ENCODE results near the gene ZNF524. TPM values are rescaled to one million over a fixed set of nuclear protein-coding genes. Genes with fewer than 3 reads are reported as not detected.
A peak's percentile ranks its signal among the peaks of the same experiment; 100 is the strongest.
"Not testable (repeated sequence)": the region's sequence is repeated elsewhere in the genome, so short reads cannot be mapped to it uniquely, and the experiment has no call there.

ZNF524 gene
- total RNA-seq, 4 donors from 2014 or later: 20.3 to 33.5 (median 26.4) TPM

DNA sequence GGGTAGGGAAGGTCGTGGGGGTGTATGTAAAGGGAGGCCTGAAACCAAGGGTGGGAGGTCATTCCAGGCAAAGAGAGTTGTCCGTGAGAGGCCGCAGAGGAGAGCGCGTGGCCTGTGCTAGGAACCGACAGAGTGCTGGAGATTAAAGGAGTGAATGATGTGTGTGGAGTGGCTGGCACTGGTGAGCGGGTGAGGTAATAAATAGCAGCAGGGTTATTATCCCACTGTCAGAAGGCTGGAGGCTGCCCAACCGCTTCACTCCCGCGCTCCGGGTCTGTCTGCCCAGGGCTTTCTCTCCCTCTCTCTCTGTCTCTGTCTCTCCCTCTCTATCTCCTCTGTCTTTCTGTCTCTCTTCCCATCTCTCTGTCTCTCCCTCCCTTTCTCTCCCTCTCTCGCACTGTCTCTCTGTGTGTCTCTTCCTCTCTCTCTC, 36.8 kb upstream of the ZNF524 start:
- ATAC-seq: peak; percentile 43
- Histone ChIP-seq H3K4me3 (no peak overlapping the region), H3K27ac (no peak overlapping the region), H3K4me1 (peaks cover 0 to 6% (median 0%) of the 10 kb centered on the region in 3 donors), H3K9me3 (peaks cover 0 to 7% (median 0%) of the 10 kb centered on the region in 3 donors), H3K36me3 (no peaks in the 10 kb centered on the region), H3K27me3 (peaks cover 50% of the 10 kb centered on the region)
- 6 to 37% methylated on average over 12 of the region's 12 CpGs for WGBS, 2 donors (ENCODE audit: low coverage in 1 of 2)
- TF ChIP-seq POLR2AphosphoS5 (IDR thresholded peaks at IDR 0.05) (no peak), POLR2A (IDR thresholded peaks at IDR 0.05) (no peak)

- TF ChIP-seq POLR2A (IDR thresholded peaks at IDR 0.05): no peak
- TF ChIP-seq POLR2AphosphoS5 (IDR thresholded peaks at IDR 0.05): no peak
- no peak for TF ChIP-seq CTCF (IDR thresholded peaks at IDR 0.05)
- TF ChIP-seq EP300 (IDR thresholded peaks at IDR 0.05): no peak
- no peak for ATAC-seq
- peaks cover 31% of the 10 kb centered on the region for H3K27me3 ChIP-seq
- H3K36me3 ChIP-seq: no peaks in the 10 kb centered on the region
- WGBS, 2 donors (ENCODE audit: low coverage in 1 of 2): 32 to 35% methylated on average over 7 of the region's 9 CpGs
- no peak overlapping the region for H3K4me3 ChIP-seq
- H3K9me3 ChIP-seq: no peaks in the 10 kb centered on the region
- H3K27ac ChIP-seq: no peak overlapping the region
- H3K4me1 ChIP-seq: peaks cover 0 to 6% (median 0%) of the 10 kb centered on the region in 3 donors
Observed at GRCh38 chr19:55566823-55567222, 33.3 kb upstream of the ZNF524 start.

GRCh38 chr19:55567708-55568328, 32.3 kb upstream of the ZNF524 start:
- TF ChIP-seq POLR2AphosphoS5 (IDR thresholded peaks at IDR 0.05) (no peak), EP300 (IDR thresholded peaks at IDR 0.05) (no peak), POLR2A (IDR thresholded peaks at IDR 0.05) (no peak), CTCF (IDR thresholded peaks at IDR 0.05) (no peak)
- H3K36me3 ChIP-seq: no peaks in the 10 kb centered on the region
- no peaks in the 10 kb centered on the region for H3K9me3 ChIP-seq
- no peak overlapping the region for H3K4me3 ChIP-seq
- peaks cover 0 to 6% (median 0%) of the 10 kb centered on the region in 3 donors for H3K4me1 ChIP-seq
- no peak overlapping the region for H3K27ac ChIP-seq
- no peak for ATAC-seq
- peaks cover 31% of the 10 kb centered on the region for H3K27me3 ChIP-seq

GRCh38 chr19:55569477-55569876, 30.6 kb upstream of the ZNF524 start:
- not testable (repeated sequence) for H3K4me3 ChIP-seq, H3K4me1 ChIP-seq, H3K9me3 ChIP-seq, H3K36me3 ChIP-seq, ATAC-seq, H3K27ac ChIP-seq
- 74 to 93% methylated on average over 2 to 3 of the region's 5 CpGs for WGBS, 2 donors (ENCODE audit: low coverage in 1 of 2)
- H3K27me3 ChIP-seq: peaks cover 25% of the 10 kb centered on the region

DNA sequence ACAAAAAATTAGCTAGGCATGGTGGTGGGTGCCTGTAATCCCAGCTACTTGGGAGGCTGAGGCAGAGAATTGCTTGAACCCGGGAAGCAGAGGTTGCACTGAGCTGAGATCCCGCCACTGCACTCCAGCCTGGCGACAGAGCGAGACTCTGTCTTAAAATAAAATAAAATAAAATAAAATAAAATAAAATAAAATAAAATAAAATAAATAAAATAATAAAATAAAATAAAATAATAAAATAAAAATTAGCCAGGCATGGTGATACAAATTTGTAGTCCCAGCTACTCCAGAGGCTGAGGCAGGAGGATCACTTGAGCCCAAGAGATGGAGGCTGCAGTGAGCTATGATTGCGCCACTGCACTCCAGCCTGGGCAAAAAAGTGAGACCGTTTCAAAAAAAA, 26.2 kb upstream of the ZNF524 start:
- not testable (repeated sequence) for H3K27me3 ChIP-seq, H3K27ac ChIP-seq, H3K9me3 ChIP-seq, H3K4me3 ChIP-seq, ATAC-seq, H3K4me1 ChIP-seq
- H3K36me3 ChIP-seq: peaks cover 0 to 23% of the 10 kb centered on the region in 2 donors
- 87 to 100% methylated on average over 1 to 6 of the region's 6 CpGs for WGBS, 2 donors (ENCODE audit: low coverage in 1 of 2)

GRCh38 chr19:55576746-55577145, 23.3 kb upstream of the ZNF524 start:
- no peak overlapping the region for H3K4me3 ChIP-seq
- H3K27me3 ChIP-seq: no peaks in the 10 kb centered on the region
- WGBS, 2 donors (ENCODE audit: low coverage in 1 of 2): 80 to 89% methylated on average over 5 of the region's 5 CpGs
- no peak overlapping the region for H3K27ac ChIP-seq
- H3K36me3 ChIP-seq: peaks cover 0 to 29% of the 10 kb centered on the region in 2 donors
- no peak for ATAC-seq
- H3K9me3 ChIP-seq: no peaks in the 10 kb centered on the region
- TF ChIP-seq CTCF (IDR thresholded peaks at IDR 0.05) (no peak), EP300 (IDR thresholded peaks at IDR 0.05) (no peak), POLR2AphosphoS5 (IDR thresholded peaks at IDR 0.05) (no peak), POLR2A (IDR thresholded peaks at IDR 0.05) (no peak)
- peaks cover 0 to 25% (median 8%) of the 10 kb centered on the region in 3 donors for H3K4me1 ChIP-seq
